NCI-H1092 treated with DMSO at 0.1 percent for 48 hours (cell line): Measurements from ENCODE around the gene FCHSD2.

ENCODE experiments used
- DNase-seq: peaks from one replicate; lab custom pipeline; 2025; lab: John Stamatoyannopoulos, UW

Gene FCHSD2

GRCh38 chr11:73172992-73173656 is 31.0 kb upstream of the FCHSD2 start:
- no peak for DNase-seq

DNA sequence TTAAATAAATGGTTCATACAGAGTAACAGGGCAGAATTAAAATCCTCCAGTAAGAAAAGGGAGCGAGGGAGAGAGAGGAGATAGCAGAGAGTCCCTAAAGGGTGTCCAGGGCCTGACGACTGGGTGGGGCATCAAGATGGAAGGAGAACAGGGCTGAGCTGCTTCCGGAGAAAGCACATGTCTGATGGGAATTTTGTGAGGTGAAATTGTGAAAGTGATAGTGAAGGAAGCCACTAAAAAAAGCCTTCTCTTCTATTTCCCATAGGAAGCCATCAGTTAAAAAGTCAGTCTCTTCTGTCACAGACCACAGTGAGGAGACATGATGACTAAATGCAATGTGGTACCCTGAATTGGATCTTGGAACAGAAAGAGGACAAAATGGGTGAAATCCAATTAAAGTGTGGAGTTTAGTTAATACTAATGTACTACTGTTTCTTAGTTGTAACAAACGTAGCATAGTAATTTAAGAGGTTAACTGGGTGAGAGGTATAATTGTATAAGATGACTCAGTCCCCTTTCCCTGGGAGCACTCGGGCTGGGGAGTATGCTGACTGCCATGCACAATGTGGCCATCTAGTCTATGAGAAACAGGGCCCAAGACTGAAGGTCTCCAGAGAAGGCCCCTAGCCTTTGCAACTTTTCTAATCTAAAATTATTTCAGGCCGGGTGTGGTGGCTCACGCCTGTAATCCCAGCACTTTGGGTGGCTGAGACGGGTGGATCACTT is 29.5 kb upstream of the FCHSD2 start:
- no peak for DNase-seq

DNA sequence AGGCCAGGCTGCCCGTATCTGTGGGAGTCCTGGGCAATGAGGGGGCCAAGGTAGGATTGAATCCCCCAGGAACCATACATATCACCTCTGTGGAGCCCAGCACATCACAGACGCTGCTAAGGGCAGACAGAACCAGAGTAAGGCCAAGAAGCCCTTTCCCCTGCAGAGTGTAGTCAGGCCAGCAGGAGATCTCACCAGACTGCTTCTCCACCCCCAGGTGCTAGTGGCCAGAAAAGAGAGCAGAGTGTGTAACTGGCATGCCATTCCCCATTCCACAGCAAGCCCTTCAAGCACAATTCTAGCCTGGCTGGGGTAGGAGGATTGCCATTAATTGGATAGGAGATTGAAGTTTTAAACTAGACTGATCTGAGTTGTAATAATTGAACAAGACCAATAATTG is 28.0 kb upstream of the FCHSD2 start:
- no peak for DNase-seq

- DNase-seq: no peak
Observed at GRCh38 chr11:73168925-73169579, 26.9 kb upstream of the FCHSD2 start.

- DNase-seq: no peak
Observed at GRCh38 chr11:73167363-73167954, 25.3 kb upstream of the FCHSD2 start.

- no peak for DNase-seq
Observed at GRCh38 chr11:73164803-73165540, 22.9 kb upstream of the FCHSD2 start.

GRCh38 chr11:73163638-73164174 is 21.6 kb upstream of the FCHSD2 start:
- no peak for DNase-seq

DNA sequence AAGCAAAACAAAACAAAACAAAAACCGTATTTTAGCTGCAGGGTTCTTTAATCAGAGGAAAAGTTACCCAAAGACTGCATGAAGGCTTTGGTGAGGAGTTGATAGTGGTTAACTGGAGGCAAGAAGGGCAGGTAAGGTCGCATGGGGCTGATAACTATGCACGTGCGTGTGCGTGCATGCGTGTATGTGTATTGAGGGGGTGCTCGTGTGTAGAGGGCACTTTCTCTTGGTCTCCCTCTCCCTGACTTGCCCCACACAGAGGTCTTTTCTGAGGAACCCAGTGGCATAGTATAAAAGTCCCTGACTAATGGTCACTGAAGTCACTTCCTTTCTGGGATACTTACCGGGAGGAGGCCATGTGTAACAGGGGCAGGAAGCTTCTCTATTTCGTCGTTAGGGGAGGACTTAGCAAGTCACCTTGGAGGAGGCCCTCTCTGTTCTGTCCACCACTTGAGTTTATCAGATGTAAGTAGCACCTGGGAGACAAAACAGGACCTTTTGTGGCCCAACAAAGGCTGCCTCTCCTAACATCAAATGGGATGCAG is 20.1 kb upstream of the FCHSD2 start:
- DNase-seq: no peak

DNA sequence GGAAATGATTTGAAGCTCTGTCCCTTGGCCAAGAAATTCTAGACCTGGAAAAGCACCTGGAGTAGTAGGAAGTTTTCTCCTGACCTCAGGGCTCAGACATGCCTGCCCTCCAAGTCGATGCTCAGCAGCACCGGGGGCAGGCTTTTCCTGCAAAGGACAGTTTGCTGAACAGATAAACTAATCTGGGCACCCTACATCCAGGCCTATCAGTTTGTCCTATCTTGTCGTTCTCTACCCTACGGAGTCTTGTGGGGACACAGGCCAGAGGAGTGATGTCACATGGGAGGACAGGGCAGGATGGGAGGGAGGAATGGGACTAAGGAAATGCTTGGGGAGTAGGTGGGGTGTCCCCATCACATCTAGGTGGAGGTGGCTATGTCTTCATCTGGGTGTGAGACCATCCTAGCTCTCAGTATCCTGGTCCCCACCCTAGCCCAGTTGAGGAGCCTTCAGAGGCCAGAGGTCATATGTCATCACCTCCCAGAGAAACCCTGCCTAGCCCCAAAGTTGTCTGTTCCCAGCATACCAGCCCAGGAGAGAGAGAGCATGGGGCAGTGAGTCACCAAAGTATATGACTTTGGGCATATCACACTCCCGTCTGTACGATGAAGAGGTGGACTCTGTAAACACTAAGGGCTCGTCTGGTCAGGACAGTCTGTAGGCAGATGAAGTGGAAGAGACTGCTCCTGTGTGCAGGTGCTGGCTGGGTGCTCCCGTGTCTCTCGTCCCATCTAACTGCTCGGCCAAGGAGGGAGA is 18.1 kb upstream of the FCHSD2 start:
- no peak for DNase-seq

DNA sequence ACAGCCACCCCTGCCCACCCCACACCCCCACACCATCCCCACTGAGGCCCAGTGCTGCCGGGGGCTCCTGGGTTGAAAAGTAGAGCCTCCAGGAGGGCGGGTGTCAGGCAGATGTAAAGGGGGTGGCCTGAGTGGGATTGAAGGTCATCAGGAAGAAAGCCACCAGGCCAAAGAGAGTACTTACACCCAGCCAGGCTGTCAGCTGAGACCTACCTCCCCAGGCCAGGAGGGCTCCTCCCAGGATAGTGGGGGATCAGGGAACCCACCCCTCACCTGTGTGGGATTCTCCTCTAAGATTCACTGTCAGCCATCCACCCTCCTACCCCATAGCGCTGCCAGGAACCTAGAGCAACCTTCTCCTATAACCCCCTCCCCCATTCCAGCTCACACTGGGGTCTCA is 17.2 kb upstream of the FCHSD2 start:
- no peak for DNase-seq

DNA sequence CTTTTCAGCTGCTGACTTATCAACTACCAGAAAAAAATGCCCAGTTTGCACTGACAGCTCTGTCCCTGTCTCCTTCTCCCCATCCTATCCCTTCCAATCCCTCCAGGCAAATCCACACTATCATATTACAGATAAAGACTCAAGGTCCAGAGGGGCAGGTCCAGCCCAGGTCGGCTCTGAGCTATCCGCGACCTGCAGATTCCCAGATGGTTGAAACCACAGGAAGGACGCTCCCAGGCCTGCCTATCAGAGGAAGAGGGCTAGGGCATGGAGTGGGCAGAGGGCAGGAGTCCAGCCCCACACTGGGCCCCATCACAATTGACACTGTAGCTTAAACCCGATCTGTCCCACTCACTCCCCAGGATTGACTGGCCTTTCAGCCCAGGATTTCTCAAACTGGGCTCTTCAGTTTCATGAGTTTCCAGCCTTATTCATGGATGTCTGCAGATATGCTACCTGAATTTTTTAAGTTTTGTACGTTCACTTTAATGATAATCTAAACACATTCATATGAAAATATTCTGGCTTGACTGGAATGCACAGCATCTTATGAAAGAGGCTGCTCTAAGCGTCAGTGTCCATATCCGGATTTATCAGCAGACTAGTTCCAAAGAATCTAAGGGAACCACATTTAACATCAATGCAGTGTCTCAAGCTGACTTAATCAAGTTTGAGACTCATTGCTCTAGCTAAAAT is 16.4 kb upstream of the FCHSD2 start:
- no peak for DNase-seq

DNA sequence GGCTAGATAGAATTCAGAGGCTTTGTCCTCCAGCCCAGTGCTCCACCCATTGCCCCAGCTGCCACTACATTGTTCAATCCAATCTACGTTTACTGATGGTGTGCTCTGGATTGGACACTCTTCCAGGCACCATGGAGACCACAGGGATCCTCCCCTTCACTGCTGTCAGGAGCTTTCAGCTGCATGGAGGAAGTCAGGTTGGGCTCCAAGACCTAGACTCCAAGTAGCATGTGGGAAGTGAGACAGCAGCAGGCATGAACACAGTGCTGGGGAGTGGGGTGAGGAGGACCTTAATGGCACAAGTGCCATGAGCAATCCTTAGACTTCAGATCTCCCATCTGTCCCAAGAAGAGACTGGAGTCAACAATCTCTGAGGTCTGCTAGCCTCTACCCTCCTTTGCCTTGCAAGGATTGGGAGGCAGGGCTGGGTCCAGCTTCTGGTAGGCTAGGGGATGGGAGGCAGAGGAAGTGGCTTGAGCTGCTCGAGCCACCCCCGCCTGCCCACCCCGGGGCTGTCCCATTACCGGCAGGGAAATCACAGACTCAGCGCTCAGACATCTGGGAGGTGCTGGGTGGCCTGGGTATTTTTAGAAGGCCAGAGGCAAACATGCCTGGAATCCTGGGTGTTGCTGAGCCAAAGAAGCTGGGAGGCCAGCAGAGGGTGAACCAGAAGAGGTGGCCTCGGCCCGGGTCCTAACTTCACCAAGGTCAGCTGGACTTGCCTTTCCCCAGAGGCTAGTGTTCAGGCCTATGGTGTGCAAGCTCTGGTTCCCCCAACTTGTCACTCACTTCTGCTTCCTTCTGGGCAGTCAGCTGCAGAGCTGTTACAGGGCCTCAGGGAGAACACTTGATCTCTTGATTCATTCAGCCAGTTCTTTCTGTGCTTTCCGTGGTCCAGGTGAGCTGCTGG is 15.2 kb upstream of the FCHSD2 start:
- no peak for DNase-seq

DNA sequence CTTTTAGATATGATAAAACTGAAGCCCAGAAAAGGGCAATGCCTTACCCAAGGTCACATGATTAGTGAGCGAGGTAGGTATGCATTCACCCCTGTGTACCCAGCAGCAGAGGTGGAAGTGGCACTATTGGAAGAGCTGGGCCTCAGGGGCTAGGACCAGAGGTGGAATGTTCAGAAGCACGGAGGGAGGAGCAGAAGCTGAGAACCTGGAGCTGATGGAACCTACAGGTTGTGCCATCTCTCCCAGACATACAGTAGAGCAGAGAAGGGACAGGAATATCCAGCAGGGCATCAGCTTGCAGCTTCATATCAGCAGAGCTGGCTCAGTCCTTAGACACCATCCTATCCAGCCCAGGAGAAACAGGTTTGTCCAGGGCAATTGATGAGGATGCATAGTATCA is 14.6 kb upstream of the FCHSD2 start:
- no peak for DNase-seq

- DNase-seq: no peak
Observed at GRCh38 chr11:73156114-73156513, 14.0 kb upstream of the FCHSD2 start.

DNA sequence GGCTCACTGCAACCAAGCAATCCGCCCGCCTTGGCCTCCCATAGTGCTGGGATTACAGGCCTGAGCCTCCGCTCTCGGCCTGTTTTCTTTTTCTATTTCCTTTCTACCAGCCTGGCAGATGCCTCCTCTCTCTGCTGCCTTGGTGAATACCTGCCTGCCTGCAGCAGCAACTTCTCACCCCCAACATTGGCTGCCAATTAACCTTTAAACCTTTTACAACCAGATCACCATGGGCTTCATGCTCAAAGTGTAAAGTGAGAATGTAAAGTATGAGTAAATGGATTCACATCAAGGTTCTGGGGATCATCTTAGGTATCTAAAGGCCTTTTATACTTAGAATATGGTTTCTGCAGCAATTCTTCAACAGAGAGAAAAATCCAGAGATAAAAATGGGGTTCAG is 13.0 kb upstream of the FCHSD2 start:
- no peak for DNase-seq

GRCh38 chr11:73154178-73154577 is 12.1 kb upstream of the FCHSD2 start:
- no peak for DNase-seq

- DNase-seq: no peak
Observed at GRCh38 chr11:73152861-73153483, 10.9 kb upstream of the FCHSD2 start.

- no peak for DNase-seq
Observed at GRCh38 chr11:73152086-73152853, 10.2 kb upstream of the FCHSD2 start.
